Hepatocyte (in vitro differentiated cells): Measurements from ENCODE around the gene SPSB2.

Source experiments
- CTCF ChIP-seq: fragments of 200-600 bp; sonication (generic); IDR thresholded peaks from 2 replicates; pipeline ENCODE4 v1.5.1; 2016; ENCODE audit warnings: antibody characterized with exemption, mild to moderate bottlenecking; ENCODE audit not compliant: poor library complexity
- EZH2 ChIP-seq: fragments of 200-600 bp; sonication (generic); IDR thresholded peaks from 2 replicates; pipeline ENCODE4 v1.6.1; 2016; ENCODE audit warnings: antibody characterized with exemption, mild to moderate bottlenecking, borderline replicate concordance

- TF ChIP-seq EZH2: no peak
- no peak for TF ChIP-seq CTCF
These were observed 33.5 kb downstream of the SPSB2 start for GRCh38 chr12:6839482-6840201.
